Activated CD4-positive, alpha-beta T cell treated with anti-CD3 and anti-CD28 coated beads for 4 hours (primary cell): ENCODE results near the gene DZANK1.
"Not testable (repeated sequence)": the region's sequence is repeated elsewhere in the genome, so short reads cannot be mapped to it uniquely, and the experiment has no call there.

Experiments
- DNase-seq, 2 donors: peaks; one replicate each; pipeline ENCODE4 v3.0.0-alpha.2; 2020

DZANK1 gene

DNA sequence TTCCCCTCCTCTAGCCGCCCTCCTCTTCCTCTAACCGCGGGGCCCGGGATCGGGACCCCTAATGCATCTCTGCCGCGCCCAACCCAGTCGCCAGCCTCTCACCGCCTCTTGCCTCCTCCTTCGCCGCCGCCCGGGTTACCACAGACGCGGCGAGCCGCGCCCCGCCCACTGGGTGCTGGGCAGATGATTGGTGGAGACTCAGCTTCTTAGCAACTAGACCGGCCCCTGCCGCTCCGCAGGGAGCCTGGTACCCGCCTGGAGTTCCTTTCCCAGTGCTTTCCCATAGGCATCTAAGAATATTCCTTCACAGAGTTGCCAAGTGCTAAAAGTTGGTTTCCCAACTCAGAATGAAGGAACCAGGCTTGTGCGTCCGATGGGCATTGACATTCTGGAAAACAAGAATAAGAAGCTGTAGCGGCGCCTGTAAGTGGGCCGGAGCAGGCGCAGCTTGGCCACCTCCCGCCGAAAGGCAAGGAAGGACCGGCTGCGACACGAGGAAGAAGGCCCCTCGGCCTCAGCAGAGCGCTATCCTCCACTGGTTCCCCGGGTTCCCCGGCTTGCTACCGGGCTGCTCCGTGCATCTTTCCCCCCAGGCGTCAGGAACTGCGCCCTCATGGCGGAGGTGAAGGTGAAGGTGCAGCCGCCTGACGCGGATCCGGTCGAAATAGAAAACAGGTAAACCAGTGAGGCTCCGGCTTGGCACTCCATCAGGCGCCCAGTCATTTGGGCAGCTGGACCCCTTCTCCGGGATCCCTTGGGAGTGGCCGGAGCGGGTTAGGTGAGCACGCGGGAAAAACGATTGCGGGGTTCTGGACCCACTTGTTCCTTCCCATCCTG, at the start of gene DZANK1, which contains the start of gene POLR3F:
Gene DZANK1 (minus strand): TSS at position 137 of the 837 bp plus-strand sequence. CDS start 1,672 bp downstream, outside the sequence.
Gene POLR3F (plus strand): TSS at position 497 of the 837 bp plus-strand sequence. CDS start 117 bp downstream, at position 614.
- peak; percentile 90 to 92 for DNase-seq

DNA sequence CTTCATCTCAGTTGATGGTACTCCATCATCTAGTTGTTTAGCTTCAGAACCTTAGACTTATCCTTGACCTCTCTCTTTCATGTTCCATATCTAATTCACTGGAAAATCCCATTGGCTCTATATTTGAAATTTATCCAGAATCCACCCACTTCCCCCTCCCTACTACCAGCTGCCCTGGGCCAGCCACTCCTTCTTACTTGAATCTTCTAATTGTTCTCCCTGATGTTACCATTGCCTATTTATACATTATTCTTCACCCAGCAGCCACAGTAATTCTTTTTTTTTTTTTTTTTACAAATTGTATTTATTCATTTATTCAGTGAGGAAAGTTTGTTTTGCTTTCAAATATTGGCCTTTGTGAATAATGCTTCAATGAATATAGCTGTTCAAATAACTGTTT, 49.1 kb upstream of the DZANK1 start:
- DNase-seq, result no peak

DNA sequence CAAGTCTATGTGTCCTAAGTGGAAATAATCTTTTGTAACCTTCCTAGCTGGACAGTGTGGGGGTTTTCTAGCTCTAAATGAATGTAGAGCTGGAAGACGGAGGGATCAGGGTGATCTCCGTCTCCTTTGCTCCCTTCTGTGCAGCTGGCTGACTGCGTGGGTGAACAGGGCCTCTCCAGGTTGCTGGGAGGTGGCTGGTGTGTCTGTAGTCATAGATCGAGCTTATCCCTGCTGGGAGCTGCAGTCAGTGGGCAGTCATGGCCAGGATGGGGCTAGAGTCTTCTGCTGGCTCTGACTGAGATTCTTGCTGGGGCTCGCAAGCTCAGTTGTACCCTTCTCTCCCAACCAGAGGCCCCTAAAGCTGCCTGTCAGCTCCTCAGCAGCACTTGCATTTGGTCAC, 47.3 kb upstream of the DZANK1 start:
- DNase-seq, result no peak

DNA sequence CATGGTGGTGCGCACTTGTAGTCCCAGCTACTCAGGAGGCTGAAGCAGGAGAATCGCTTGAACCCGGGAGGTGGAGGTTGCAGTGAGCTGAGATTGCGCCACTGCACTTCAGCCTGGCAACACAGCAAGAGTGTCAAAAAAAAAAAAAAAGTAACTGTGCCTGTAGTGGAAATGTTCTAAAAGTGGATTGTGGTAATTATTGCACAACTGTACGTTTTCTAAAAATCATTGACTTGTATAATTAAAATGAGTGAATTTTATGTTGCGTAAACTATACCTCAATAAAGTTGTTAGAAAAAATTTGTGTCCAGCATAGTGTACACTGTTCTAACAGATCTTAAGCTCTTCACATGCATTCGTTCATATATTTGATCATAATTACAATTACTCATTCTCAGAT, 46.4 kb upstream of the DZANK1 start:
- no peak for DNase-seq

DNA sequence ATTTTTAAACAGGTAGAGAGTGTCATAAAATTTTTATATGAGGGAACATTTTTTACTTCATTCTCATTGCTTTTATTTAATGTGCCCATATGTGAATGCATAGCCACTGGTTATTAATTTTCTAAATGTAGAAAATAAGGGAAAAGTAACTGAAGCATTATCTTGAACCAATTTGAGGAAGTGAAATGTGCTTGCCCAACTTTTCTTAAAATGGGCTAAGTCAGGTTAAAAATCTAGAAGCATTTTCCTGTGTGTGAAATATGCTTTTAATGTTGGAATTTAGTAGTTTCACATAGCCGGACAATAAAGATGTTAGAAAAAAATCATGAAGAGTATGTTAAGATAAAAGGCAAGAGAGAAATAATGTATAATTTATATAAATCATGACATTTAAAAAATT, 44.7 kb upstream of the DZANK1 start:
- DNase-seq, result no peak

DNA sequence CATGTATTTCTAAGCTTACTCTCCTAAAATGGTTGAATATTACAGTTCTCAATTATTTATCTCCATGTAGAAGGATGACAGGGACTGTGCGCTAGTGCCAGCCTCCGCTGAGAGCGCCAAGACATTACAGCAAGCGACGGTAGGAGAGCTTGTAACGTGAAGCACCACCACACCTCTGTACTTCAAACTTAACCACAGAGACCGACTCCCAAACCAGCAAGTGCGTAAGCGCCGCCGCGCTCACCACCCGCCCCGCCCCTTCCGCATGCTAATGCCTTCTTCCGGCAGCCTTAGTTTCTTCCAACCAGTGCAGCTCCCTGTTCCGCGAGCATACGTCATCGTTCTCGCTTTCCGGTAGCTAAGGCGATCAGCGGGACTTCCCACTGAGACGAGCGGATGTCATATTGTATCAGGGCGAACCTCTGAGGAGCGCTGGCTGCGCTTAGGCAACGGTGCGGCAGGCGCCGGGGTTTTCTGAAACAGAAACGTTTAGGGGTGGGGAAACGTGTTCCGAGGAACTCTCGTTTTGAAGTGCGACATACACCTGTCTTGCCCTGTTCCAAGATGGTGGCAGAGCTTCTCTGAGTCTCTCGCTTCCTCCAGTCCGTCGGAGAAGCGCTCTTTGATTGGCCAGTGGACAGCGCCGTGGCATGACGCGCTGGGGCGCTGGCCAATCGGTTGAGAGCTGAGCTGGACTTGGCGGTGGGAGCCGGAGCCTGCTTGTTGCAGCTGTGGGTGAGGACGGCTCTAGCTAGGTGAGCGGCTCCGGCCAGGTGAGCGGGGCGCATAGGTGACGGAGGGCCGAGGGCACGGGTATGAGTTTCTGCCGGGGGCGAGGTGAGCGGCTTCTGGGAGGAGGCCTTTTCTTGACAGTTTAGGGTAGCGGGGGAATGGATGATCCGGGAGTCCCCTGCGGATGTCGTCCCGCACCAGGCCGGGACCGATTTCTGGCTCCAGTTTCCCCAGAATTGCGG, 40.7 kb upstream of the DZANK1 start, which contains the start of gene SEC23B:
Gene SEC23B (plus strand): TSS at position 723 of the 974 bp plus-strand sequence. CDS start 2,896 bp downstream, outside the sequence.
- peak; percentile 97 to 98 for DNase-seq

DNA sequence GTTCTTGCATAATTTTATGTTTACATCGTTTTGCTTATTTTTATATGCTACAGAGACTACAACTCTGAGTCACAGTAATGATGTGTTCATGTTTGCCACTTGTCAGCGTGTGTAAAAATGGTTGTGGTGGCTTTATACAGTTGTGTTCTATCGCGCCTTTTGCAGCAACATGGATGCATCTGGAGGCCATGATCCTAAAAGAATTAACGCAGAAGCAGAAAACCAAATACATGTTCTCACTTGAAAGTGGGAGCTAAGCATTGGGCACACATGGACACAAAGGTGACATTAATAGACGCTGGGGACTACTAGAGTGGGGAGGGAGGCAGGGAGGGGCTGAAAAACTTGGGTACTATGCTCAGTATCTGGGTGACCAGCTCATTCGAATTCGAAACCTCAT, 39.9 kb upstream of the DZANK1 start:
- DNase-seq, result peak; percentile 3 to 19

DNA sequence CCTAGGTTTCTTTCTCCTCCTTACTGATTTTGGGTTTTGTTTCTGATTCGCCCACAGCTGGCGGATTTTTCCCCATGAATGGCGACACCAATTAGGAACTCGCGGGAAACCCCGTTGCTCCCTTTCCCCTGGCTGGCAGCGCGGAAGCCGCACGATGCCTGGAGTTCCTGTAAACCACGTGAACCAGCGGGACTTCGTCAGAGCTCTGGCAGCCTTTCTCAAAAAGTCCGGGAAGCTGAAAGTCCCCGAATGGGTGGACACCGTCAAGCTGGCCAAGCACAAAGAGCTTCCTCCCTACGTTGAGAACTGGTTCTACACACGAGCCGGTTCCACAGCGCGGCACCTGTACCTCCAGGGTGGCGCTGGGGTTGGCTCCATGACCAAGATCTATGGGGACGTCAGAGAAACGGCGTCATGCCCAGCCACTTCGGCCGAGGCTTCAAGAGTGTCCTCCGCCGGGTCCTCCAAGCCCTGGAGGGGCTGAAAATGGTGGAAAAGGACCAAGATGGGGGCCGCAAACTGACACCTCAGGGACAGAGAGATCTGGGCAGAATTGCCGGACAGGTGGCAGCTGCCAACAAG, 37.7 kb upstream of the DZANK1 start:
- DNase-seq, result no peak

DNA sequence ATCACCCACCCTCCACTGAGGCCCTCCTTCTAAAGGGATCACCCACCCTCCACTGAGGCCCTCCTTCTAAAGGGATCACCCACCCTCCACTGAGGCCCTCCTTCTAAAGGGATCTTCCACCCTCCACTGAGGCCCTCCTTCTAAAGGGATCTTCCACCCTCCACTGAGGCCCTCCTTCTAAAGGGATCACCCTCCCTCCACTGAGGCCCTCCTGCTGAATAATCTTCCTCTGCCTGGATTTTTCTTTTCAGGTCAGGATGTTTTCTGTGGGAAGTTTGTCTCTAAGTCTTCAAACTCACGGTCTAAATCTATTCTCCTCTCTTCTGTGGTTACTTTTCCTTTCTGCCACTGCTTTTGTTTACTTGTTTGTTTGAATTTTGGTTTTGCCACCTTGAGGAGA, 34.8 kb upstream of the DZANK1 start:
- not testable (repeated sequence) for DNase-seq

DNA sequence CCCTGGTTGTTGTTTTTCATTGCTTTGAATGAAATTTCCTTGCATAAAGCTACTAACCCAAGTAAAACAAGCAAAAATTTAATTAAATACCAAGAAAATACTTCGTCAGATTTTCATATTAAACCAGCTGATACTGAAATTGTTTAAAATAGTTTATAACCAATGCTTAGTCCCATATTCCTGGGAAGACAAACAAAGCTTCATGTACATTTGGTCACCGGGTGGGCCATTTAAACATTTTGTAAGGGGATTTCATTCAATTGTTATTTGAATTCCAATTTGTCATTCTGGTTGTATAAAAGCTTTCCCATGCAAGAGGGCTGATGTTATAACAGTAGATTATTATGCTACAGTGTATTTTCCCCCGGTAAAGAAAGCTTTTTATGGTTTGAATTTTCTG, 30.8 kb upstream of the DZANK1 start:
- DNase-seq, result no peak

DNA sequence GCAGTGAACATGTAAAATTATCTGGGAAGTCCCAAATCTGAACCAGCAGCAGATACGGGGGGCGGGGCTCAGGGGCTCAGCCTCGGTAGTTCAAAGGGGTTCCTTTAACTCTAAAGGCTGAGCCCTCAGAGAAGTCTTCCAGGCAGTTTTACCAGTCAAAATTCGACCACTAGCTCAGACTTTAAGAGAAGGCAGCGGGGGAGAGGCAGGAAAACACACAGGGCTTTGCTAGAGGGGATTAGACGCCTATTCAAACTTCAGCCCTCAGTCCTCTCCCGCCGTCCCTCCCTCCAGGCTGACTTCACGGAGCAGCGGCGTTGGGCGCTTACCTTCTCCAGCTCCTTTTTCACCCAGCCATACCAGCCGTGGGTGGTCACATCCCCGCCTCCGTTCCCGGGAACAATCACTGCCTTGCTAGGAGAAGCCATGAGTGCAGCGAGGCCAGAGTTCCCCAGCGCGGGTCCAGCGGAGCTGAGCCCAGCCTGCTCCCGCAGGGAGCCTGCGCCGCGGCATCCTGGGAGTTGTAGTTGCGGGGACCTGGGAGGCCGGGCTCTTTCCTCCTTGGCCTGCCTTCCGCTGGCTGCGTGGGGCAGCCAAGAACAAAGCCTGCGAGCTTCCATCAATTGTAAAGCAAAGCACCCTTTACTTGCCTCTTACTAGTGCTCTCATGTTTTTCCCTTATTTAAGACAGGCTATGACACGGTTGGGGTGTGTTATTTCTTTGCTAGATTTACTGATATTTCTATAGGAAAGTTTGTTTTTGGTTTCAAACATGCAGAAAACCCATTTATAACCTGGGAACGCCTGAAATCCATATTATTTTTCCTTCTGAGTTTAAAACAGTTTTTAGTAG, 30.1 kb upstream of the DZANK1 start, which contains the start of gene RBBP9:
Gene RBBP9 (minus strand): TSS at position 486 of the 853 bp plus-strand sequence. CDS start 58 bp downstream, at position 428.
- DNase-seq, result peak; percentile 63 to 67

DNA sequence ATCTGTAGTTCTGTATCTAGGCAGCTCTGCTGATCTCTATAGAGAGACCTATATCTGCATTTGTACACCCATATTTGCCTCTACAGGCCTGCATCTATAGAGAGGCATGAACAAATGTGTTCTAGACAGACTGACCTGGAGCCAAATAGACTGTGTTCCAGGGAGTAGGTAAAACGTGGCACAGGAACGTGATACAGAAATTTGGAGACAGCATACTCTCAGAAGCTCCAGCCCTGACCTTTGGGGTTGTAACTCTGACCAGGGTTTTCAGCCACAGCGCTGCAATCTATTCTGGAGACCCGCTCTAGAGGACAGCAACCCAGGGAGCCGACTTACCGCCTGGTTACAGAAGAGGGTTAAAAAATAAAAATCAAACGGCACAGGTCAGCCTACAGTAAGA, 29.2 kb upstream of the DZANK1 start:
- no peak for DNase-seq

DNA sequence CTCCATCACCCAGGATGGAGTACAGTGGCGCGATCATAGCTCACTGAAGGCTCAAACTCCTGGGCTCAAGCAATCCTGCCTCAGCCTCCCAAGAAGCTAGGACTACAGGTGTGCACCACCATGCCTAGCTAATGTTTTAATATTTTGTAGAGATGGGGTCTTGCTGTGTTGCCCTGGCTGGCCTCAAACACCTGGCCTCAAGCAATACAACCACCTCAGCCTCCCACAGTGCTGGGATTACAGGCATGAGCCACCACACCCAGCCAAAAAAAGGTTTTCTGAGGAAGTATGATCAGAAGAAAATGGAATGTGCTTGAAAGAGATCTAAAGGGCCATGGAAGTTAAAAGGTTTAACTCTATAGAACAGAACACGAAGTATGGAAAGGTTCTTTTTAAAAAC, 21.5 kb upstream of the DZANK1 start:
- DNase-seq, result no peak

DNA sequence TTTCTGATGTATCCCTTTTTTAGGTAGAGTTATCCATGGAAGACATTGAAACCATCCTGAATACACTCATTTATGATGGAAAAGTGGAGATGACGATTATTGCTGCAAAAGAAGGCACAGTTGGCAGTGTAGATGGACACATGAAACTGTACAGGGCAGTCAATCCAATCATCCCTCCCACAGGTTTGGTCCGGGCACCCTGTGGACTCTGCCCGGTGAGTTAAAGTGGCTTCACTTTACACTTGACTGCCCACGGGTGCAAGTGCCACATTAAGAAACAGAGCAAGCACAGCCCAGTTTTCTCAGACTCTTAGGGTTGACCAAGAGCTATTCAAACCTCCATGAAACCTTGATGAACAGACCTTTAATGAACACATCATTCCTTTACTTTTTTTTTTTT, 14.8 kb upstream of the DZANK1 start:
- DNase-seq, result no peak

DNA sequence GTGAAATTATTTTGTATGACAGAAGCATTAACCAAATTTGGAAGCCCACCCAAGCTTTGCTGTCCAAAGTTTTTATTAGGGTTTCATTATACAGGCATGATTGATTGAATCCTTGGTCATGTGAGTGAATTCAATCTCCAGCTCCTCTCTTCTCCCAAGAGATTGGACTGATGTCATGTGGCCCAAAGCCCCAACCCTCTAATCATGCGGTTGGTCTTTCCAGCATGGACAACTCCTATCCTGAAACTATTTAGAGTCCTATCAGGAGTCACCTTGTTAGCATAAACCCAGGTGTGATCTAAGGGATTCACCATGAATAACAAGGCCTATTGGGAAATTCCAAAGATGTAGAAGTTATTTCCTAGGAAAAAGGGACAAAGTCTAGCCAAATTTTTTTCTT, 11.0 kb upstream of the DZANK1 start:
- no peak for DNase-seq

DNA sequence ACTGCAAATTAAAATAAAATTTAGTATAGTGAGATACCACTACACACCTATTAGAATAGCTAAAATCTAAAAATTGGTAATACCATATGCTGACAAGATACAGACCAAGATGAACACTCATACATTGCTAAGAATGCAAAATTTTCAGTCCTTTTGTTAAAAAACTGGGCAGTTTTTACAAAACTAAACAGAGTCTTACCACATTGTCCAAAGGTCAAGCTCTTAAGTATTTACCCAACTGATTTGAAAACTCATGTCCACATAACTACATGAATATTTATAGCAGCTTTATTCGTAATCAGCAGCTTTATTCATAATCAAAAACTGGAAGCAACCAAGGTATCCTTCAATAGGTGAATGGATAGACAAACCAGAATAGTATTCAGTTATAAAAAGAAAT, 10.4 kb upstream of the DZANK1 start:
- no peak for DNase-seq

DNA sequence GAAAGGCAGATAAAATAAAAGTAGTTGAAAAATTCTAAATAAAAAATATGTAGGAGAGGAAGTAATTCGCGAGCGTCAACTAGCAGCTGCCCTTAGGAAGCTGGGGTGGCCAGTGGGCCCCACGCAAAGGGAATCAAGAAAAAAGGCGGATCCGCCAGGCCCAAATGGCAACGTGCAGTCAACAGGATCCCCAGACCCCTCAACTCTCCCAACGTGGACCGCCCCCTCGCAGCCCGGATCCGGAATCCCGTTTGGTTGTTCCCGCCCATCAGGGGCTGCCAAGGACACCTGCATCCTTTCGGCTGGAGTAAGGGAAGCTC, 296 bp downstream of the DZANK1 start:
- DNase-seq, result no peak

DNA sequence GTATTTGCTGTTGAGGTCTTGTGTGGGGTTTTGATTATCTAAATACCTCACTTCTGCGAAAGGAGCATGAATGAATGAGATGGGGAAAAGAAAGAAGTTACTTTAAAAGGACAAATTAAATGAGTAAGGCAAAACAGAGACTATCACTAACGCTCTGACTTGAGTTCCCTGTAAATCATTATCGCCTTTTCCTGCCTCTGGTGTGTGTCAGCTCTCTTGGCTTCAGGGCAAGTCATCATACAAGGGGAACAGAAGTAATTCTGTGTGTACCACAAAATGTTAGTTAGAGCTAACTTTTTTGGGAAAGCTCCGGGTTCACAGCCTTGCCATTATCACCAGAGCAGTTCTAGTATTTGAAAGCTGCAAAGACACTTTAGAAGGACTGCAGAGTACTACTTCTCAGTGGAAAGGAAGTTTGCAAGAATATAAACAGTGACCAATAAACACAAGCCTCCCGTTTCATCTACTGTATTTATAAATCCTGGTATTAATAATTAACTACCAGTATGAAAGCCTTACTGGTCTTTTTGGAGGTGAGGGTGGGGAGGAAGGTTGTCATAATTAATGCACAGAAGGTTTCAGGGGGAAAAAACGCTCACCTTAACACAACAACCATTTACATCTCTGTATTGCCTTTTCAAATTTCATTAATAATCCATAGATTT, 1.2 kb downstream of the DZANK1 start:
- no peak for DNase-seq

DNA sequence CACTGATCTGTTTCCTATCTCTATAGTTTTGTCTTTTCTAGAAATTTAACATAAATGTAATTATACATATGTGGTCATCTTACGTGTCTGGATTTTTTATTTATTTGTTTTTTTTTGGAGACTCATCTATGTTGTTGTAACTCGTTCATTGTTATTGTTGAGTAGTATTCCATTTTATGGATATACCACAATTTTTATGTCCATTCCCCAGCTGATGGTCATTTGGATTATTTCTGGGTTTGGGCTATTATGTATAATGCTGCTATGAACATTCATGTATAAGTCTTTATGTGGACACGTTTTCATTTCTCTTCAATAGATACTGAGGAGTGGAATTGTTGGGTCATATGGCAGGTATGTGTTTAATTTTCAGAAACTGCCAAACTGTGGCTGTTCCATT, 10.2 kb downstream of the DZANK1 start:
- no peak for DNase-seq

DNA sequence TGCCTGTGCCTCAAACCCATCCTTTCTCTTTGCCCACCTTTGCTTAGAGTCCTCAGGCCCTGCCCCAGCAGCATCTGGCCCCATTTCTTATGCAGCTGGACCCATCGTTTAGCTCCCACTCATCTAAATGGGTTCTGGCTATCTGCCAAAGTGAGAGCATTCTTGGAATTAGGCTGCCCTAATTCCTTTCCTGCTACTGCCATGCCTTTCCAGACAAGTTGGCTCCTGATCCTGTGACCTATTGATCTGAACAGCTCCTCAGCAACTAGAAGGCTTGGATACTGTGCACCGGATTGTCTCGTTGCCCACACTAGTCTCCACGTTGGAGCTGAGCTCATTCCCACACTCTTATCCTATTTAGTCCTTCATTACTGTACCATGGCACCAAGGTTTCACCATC, 22.9 kb downstream of the DZANK1 start:
- no peak for DNase-seq

DNA sequence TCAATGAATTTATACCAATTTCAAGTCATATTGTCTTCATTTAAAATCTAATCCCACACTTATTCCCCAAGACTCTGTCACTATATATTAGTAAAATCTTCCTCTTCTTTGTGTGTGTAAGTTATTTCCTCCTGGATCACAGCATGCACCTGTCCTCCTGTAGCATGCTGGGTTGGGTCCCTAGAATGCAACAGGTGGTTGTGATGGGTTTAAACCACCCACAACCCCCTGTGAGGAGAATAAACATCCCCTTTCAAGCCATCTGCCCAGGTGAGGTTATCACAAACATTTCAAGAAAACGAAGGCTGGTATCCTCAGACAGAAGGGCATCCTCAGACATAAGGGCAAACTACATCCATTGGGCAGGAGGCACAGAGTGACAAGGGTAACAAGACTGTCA, 26.4 kb downstream of the DZANK1 start:
- no peak for DNase-seq

DNA sequence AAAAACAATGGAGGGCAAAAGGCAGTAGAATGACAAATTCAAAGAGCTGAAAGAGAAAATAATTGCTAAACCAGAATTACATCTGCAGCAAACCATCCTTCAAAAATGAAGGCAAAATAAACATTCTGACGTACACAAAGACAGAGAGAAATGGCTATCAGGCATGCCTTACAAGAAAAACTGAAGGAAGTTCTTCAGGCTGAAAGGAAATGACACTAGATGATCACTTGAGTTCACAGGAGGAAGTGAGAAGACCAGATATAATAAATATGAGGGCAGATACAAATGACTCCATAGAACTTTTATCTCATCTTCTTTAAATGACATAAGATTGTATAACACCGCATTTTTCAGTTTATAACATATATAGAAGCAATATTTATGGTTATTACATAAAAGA, 30.0 kb downstream of the DZANK1 start:
- no peak for DNase-seq
